ENCODE measurements around the gene CYRIA. TPM values are rescaled to one million over a fixed set of nuclear protein-coding genes. Genes with fewer than 3 reads are reported as not detected.

CYRIA gene
- total RNA-seq, 4 donors from 2014 or later, result 1.8 to 4.0 (median 3.7) TPM

DNA sequence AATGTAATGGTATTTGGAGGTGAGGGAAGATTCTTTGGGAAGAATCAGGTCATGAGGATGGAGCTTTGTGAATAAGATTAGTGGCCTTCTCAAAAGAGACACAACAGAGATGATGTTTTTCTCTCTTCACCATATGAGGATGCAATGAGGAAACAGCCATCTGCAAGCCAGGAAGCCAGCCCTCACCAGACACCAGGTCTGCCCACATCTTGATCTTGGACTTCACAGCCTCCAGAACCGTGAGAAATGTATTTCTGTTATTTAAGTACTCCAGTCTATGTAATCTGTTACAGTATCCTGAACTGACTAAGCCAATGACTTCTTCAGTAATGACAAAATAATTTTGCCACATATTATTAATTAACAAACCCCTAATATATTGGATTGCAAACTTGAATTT, 28.3 kb downstream of the CYRIA start:
- TF ChIP-seq EP300 (IDR thresholded peaks at IDR 0.05), result no peak
- no peak for TF ChIP-seq POLR2A (IDR thresholded peaks at IDR 0.05)
- TF ChIP-seq, protein P1, sequence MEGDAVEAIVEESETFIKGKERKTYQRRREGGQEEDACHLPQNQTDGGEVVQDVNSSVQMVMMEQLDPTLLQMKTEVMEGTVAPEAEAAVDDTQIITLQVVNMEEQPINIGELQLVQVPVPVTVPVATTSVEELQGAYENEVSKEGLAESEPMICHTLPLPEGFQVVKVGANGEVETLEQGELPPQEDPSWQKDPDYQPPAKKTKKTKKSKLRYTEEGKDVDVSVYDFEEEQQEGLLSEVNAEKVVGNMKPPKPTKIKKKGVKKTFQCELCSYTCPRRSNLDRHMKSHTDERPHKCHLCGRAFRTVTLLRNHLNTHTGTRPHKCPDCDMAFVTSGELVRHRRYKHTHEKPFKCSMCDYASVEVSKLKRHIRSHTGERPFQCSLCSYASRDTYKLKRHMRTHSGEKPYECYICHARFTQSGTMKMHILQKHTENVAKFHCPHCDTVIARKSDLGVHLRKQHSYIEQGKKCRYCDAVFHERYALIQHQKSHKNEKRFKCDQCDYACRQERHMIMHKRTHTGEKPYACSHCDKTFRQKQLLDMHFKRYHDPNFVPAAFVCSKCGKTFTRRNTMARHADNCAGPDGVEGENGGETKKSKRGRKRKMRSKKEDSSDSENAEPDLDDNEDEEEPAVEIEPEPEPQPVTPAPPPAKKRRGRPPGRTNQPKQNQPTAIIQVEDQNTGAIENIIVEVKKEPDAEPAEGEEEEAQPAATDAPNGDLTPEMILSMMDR (IDR thresholded peaks at IDR 0.05), result no peak
- no peak for TF ChIP-seq POLR2AphosphoS5 (IDR thresholded peaks at IDR 0.05)
- H3K9me3 ChIP-seq, result no peaks in the 10 kb centered on the region
- no peak for DNase-seq (ENCODE audit: low spot score in 2 of 2)
- H3K36me3 ChIP-seq, result no peaks in the 10 kb centered on the region
- H3K27ac ChIP-seq, result no peak overlapping the region
- H3K27me3 ChIP-seq, result no peaks in the 10 kb centered on the region
- WGBS, result 80% methylated on average over 1 of the region's 1 CpG
- no peak overlapping the region for H3K4me3 ChIP-seq
- peaks cover 12% of the 10 kb centered on the region for H3K4me1 ChIP-seq

DNA sequence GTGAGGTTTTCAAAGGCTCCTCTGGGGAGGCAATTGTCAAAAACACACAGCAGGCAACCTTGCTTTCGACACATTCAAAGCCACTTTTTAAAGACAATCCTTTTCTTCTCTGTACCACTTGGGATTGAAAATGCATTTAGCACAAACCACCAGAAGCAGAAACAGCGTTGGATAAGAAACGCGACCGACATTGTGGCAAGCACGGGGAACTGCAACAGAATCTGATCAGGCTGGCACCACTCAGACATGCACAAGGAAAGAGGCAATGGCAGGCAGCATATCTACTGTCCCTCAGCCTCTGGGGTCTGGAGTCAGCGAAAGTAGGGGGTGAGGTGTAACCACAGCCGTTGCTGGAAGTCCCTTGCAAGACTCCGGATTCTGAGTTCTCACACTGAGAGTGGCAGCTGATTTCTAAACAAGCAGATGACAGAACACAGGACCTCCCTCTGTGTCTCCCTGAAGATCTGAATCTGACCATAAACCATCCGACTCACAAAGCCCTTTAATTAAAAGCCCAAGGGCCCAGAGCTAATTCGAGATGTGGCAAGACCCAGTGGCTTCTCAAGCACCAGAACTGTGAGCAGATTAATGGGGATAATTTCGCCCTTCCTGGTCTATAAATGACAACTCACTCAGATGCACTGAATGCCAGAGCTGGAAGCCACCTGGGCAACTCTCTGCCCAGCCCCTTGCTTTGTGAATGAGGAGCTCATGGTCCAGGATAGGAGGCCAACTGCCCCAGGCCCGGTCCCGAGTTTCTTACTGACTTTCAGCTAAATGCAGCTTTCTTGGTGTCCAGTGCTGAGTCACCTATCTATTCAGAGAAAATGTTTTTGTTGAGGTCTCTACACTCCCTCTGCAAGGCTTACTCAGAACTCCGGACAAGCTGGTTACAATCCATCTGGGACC, 29.6 kb downstream of the CYRIA start:
- H3K27me3 ChIP-seq, result no peaks in the 10 kb centered on the region
- H3K36me3 ChIP-seq, result no peaks in the 10 kb centered on the region
- H3K27ac ChIP-seq, result no peak overlapping the region
- no peak overlapping the region for H3K4me3 ChIP-seq
- DNase-seq (ENCODE audit: low spot score in 2 of 2), result no peak
- H3K9me3 ChIP-seq, result no peaks in the 10 kb centered on the region
- TF ChIP-seq POLR2A (IDR thresholded peaks at IDR 0.05), result no peak
- TF ChIP-seq POLR2AphosphoS5 (IDR thresholded peaks at IDR 0.05), result no peak
- TF ChIP-seq, protein P1 (IDR thresholded peaks at IDR 0.05), result no peak
- TF ChIP-seq EP300 (IDR thresholded peaks at IDR 0.05), result no peak
- WGBS, result 75% methylated on average over 14 of the region's 15 CpGs
- peaks cover 6% of the 10 kb centered on the region for H3K4me1 ChIP-seq

DNA sequence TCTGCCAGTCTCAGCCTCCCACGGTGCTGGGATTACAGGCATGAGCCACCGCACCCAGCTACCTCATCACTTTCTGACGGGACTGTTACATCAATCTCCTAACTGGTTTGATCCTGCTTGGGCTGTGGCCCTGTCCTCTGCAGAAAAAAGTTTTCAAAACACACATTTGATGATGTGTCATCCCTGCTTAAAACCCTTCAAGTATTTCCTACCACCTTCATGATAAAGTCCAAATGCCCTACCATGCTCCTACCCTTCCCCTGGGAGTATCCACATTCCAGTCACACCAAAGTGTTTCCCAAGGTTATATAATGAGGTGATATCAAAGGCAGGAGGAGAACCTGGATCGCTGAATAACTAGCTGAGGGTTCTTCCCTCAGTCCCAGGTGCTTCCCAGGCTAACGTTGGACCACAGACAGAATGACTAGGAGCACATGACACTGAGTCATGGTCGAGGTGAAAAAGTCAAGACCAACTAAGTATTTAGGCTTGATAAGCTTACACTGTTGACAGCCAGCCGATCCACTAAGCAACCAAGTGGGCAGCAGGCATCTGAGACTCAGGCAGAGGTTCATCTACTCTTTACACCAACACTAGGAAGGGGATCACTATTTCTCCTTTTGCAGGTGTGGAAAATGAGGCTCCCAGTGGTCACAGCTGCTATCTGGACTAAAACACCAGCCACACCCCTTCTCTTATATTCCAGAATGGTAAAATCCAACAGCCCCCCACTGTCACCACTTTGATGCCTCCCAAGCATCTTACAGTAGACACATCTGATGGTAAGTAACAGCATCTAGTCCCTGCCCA, 31.8 kb downstream of the CYRIA start:
- Histone ChIP-seq H3K36me3 (no peaks in the 10 kb centered on the region), H3K27me3 (no peaks in the 10 kb centered on the region), H3K27ac (no peak overlapping the region), H3K4me3 (no peak overlapping the region), H3K4me1 (peaks cover 5% of the 10 kb centered on the region), H3K9me3 (no peaks in the 10 kb centered on the region)
- WGBS, result 81% methylated on average over 7 of the region's 7 CpGs
- TF ChIP-seq EP300 (IDR thresholded peaks at IDR 0.05), result no peak
- no peak for TF ChIP-seq POLR2A (IDR thresholded peaks at IDR 0.05)
- no peak for TF ChIP-seq POLR2AphosphoS5 (IDR thresholded peaks at IDR 0.05)
- TF ChIP-seq, protein P1 (IDR thresholded peaks at IDR 0.05), result no peak
- DNase-seq (ENCODE audit: low spot score in 2 of 2), result no peak

DNA sequence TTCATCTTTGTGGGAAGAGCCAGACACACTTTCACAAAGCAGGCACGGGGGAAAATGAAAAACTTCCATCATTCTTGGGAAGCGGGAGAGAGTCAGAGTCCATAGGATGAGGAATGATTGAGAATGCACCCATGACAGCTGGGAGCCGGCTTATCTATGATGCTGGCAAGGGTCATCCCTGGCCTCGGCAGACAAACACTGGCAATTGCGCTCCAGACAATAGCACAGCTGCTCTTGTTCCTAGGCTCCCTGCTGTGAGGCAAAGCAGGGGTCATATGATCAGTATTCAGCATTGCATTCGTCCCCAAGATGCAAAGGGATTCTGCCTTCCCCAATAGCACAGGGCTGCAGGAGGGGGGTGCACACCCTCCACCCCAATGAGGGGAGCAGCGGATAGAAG, 33.0 kb downstream of the CYRIA start:
- Histone ChIP-seq H3K9me3 (no peaks in the 10 kb centered on the region), H3K27me3 (no peaks in the 10 kb centered on the region), H3K27ac (no peak overlapping the region), H3K4me3 (no peak overlapping the region), H3K36me3 (no peaks in the 10 kb centered on the region), H3K4me1 (peaks cover 5% of the 10 kb centered on the region)
- DNase-seq (ENCODE audit: low spot score in 2 of 2), result no peak
- TF ChIP-seq POLR2A (IDR thresholded peaks at IDR 0.05) (no peak), POLR2AphosphoS5 (IDR thresholded peaks at IDR 0.05) (no peak), EP300 (IDR thresholded peaks at IDR 0.05) (no peak)
- TF ChIP-seq, protein P1 (IDR thresholded peaks at IDR 0.05), result no peak
- 74% methylated on average over 7 of the region's 7 CpGs for WGBS

DNA sequence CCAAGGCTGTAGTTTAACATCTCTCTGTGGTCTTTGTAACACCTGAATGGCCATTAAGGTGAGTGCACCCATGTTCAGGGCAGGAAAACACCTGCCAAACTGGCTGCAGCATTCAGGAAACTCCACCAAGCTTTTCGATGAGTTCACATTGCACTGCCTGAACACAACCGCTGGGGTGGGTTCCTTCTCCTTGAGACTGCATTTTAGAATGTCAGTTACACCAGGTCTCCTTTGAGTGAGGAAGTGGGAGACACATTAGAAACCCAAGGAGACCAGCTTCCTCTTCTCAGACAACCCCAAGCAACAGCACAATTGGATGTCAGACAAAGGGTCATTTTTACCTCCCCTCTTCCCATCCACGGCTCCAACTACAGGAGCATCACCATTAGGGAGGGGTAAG, 35.2 kb downstream of the CYRIA start:
- Histone ChIP-seq H3K27me3 (no peaks in the 10 kb centered on the region), H3K4me1 (peaks cover 19% of the 10 kb centered on the region), H3K27ac (no peak overlapping the region), H3K4me3 (no peak overlapping the region), H3K9me3 (no peaks in the 10 kb centered on the region), H3K36me3 (no peaks in the 10 kb centered on the region)
- TF ChIP-seq POLR2AphosphoS5 (IDR thresholded peaks at IDR 0.05), result no peak
- no peak for TF ChIP-seq POLR2A (IDR thresholded peaks at IDR 0.05)
- TF ChIP-seq, protein P1 (IDR thresholded peaks at IDR 0.05), result no peak
- TF ChIP-seq EP300 (IDR thresholded peaks at IDR 0.05), result no peak
- WGBS, result 79% methylated on average over 3 of the region's 3 CpGs
- no peak for DNase-seq (ENCODE audit: low spot score in 2 of 2)

Data from suprapubic skin (tissue), 4 donors.